HTERT RPE-1 (cell line): ENCODE data around the gene PRR14L.
"Not testable (repeated sequence)": the region's sequence is repeated elsewhere in the genome, so short reads cannot be mapped to it uniquely, and the experiment has no call there.

Experiments
- in situ Hi-C: fragments of 300-500 bp; cut with MboI; formaldehyde crosslinking; loops from 4 replicates; pipeline ENCODE4 v1.14.3; 2020; ENCODE audit warnings: low sequenced_read_pairs

PRR14L gene

DNA sequence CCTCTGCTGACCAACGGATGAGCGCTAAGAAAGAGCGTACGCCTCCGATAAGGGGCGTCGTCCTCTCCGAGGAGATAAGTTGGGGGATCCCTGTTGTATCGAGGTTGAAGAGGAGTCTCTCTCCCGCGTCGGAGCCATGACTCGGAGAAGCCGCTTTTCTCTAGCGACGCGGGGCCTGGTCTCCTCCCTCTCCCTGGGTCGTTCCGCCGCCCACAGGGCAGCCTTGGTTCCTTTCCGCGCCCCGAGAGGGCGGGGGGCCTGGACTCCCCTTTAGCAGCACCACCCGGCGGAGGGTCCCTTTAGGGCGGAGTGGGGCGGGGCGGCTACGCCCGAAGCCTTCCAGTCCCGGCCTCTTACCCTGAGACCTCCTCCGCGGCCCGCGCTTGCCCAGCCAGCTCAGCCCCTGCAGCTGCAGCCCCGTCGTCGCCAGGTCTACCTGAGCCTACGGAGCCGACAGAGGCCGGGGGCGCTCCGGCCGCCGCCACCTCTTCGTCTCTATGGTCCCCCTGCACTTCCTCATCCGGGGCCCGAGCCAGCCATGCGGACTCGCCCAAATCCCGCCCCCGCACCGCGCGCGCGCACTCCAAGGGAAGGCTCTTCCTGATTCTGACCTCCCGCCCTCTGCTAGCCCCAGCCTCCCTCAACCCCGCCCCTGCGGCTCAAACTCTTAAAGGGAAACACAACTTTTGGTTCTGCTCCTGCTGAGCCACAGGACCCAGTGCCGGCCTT is at the start of gene PRR14L:
Gene PRR14L, minus strand, starts transcription at position 497 of the 729 bp plus-strand sequence. CDS start 11,272 bp downstream, outside the sequence.
- in situ Hi-C loops = no loop called here

DNA sequence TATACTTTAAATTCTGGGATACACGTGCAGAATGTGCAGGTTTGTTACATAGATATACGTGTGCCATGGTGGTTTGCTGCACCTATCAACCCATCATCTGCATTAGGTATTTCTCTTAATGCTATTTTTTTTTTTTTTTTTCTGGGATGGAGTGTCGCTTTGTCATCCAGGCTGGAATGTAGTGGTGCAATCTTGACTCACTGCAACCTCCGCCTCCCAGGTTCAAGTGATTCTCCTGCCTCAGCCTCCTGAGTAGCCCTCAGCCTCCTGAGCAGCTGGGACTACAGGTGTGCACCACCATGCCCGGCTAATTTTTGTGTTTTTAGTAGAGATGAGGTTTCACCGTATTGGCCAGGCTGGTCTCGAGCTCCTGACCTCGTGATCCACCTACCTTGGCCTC is 49.4 kb upstream of the PRR14L start:
- in situ Hi-C loops = not testable (repeated sequence)

DNA sequence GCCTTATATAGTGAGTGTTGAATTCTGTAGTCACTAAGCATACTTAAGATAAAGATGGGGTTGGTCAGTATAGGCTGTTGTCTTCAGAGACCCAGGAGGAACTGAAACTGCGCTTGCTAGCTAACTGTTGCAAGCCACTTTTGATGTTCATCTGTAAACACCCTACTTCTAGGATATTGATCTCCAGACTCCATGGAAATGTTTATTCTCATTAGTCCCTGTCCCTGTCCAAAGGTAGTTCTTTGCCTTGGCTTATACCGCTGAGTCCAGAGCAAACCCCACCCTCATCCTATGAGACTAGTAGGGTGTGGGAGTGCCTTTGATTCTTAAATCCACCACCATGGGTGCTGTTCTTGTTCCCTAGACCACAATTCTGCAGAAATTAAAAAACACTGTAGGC is 40.3 kb upstream of the PRR14L start:
- in situ Hi-C loops = no loop called here

DNA sequence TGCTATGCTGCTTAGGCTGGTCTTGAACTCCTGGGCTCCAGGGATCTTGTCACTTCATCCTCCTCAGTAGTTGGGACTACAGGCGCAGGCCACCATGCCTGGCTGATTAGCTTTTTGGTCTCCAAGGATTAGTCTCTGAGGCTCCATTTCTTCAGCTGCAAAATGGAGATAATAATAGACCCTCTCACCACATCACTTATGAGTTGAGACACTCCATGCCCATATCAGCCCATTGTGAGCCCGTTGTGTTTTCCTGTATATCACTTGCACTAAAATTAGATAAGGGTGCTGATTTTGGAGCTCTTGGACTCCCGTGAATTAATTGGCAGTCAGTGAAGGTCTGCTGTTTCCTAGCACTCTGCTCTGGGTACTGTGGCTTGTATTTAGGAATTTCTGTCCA is 39.9 kb upstream of the PRR14L start:
- in situ Hi-C loops = no loop called here

DNA sequence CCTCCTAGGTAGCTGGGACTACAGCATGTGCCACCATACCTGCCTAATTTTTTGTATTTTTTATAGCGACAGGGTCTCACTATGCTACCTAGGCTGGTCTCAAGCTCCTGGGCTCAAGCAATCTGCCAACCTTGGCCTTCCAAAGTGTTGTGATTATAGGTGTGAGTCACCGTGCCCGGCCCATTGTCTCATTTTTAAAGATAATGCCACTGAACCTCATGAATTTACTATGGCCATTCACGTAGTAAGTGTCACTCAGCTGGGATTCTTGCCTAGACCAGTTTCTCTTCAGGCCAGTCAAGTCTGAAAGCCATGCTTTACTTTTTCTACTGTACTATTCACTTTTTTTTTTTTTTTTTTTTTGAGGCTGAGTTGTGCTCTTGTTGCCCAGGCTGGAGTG is 26.3 kb upstream of the PRR14L start:
- in situ Hi-C loops = no loop called here

DNA sequence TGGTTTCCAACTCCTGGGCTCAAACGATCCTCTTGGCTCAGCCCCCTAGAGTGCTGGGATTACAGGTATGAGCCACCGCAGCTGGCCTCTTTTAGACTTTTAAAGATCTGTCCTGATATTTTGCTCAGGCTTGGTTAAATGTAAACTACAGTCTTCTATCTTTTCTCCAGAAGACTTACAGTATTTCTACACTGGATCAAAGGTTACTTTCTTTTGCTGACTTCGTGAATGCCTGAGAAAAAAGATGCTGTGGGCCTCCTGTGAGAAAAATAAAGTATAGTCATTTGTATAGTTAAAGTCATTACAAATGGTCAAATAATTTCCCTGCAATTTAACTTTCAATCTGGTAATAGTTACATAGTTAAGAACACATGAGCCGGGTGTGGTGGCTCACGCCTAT is 23.5 kb upstream of the PRR14L start:
- in situ Hi-C loops = no loop called here

DNA sequence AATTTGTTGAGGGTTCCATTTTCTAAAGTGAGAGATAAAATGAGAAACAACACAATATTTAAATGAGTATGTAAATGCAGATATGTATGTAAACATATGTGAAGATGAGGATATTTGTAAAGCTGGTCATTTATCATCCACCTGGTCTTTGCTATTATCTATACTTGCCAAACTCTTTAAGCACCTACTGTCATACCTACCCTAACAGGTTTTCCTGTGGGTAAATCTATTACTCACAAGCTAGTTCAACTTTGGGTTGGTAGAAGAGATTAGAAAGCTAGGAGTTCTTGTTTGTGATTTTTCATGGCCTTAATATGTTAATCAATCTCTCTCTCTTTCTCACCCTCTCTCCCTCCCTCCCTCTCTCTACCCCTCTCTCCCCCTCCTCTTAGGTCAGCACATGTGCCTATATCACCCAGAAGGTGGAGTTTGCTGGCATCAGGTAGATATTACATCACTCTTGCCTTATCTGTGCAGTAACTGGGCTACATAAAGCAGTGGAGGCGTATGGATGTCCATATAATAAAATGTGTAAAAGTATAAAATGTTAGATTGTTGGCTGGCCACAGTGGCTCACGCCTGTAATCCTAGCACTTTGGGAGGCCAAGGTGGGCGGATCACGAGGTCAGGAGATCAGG is 18.6 kb upstream of the PRR14L start:
- in situ Hi-C loops = no loop called here

DNA sequence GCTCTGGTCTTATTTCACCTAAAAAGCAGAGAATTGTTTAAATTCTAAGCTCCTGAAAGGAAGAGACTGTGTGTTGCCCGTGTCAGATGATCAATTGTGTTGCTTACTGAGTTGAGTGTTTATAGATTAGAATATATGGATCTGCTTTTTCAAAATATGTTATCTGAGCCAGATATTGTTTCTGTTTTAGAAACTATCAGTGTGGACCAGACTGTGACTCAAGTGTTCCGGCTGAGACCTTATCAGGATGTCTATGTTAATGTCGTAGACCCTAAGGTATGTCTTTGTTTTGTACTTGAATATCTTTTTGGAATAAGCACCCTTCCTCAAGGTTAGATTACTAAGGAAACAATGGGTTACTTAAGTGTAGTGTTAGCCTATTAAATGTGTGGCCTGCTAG is 14.9 kb upstream of the PRR14L start:
- in situ Hi-C loops = no loop called here

DNA sequence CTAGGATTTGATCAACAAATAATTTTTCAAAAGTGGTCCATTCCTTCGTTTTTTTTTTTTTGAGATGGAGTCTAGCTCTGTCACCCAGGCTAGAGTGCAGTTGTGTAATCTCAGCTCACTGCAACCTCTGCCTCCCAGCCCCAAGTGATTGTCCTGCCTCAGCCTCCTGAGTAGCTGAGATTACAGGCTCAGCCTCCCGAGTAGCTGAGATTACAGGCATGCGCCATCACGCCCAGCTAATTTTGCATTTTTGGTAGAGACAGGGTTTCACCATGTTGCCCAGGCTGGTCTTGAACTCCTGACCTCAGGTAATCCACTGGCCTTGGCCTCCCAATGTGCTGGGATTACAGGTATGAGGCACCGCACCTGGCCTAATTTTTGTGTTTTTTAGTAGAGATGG is 8.9 kb upstream of the PRR14L start:
- in situ Hi-C loops = not testable (repeated sequence)

DNA sequence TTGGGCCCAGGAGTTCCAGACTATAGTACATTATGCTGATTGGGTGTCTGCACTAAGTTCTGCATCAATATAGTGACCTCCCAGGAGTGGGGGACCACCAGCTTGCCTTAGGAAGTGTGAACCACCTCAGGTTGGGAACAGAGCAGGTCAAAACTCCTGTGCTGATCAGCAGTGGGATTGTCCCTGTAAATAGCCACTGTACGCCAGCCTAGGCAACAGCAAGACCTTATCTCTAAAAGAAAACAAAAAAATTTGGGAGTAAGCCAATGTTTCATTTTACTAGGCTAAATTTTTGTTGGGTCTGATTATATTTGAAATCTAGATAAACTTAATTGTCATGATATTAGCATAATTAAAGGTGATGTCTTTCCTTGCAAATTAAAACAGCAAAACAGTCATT is 7.3 kb upstream of the PRR14L start:
- in situ Hi-C loops = no loop called here

DNA sequence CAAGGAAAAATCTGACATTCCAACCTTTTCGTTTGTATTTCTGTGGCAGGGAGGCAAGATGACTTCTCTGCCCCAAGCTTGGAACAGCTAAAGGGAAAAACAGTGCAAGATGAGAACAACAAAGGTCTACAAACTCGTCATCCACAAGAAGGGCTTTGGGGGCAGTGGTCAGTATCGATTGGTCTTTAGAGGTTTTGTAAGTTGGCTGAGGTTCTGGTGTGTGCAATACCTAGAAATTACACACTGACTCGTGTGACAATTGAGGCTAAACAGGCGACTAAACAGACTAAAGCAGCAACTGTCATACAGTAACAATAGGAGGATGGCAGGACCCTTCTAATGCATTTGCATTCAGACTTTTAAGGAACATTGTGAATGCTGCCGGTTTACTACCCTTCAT is 4.9 kb upstream of the PRR14L start:
- in situ Hi-C loops = no loop called here

DNA sequence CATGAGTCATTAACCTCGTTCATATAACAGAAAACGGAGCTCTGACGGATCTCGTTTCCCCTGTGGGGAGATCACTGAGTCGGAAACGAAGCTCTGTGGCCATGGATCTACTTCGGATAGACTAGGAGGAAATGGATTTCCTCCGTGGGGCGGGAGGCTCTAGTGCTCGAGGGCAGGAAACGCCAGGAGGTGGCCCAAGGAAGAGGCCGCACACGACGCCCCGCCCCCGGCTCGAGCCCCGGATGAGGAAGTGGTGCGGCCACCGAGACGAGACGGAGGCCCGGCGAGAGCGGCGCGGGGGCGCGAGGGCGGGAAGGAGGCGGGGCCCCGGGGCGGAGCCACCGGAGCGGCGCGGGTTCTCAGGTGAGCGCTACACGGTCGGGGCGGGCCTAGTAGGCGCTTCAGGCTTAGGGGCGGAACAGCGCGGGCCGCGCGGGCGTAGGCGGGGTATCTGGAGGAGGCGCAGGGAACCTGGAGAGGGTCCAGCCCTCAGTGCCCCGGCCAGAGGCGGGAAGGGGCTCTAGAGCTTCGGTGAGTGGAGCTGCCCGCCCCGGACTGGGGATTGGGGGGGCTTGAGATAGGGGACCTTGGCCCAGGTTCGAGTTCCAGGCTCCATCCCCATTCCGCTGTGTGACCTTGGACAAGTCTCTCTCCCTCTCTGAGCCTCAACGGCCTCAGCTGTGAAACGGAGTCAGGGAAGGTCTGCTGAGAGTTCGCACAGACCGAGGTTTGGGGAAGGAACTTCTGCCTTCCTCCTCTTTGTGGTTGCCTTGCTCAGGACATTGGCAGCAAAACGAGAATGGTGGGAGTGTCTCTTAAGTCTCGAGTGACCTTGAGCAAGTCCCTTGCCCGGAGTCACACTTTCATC is 3.9 kb upstream of the PRR14L start, which contains the start of gene DEPDC5:
Gene DEPDC5, plus strand, starts transcription at position 386 of the 868 bp plus-strand sequence. CDS start 903 bp downstream, outside the sequence.
- in situ Hi-C loops = no loop called here

DNA sequence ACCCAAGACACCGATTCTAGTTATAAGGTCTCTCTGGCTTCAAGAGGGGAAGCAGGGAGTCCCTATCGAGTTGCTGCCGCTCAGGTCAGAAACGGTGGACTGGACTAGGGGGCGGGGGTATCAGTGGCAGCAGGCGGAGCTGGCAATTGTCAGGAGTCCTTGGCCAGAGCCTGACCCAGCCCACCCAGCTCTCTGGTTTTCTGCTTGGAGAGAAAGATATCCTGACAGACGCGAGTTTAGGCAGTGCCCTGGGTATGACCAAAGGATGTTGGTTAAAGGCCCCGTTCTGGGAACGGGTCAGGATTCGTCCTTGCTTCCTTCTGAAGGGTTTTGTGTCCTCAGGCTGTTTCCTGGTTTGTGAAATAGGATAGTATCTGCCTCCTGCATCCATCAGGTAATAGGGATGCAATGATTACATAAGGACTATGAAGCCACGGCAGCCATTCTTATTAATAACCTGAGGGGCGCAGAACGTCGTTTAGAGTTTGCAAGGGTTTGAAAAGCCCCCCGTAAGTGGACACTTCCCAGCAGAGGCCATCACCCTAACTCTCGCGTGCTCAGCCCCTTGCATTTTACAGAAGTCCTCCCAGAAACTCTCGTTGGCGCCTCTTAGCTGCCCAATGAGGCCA is 3.2 kb upstream of the PRR14L start:
- in situ Hi-C loops = no loop called here

DNA sequence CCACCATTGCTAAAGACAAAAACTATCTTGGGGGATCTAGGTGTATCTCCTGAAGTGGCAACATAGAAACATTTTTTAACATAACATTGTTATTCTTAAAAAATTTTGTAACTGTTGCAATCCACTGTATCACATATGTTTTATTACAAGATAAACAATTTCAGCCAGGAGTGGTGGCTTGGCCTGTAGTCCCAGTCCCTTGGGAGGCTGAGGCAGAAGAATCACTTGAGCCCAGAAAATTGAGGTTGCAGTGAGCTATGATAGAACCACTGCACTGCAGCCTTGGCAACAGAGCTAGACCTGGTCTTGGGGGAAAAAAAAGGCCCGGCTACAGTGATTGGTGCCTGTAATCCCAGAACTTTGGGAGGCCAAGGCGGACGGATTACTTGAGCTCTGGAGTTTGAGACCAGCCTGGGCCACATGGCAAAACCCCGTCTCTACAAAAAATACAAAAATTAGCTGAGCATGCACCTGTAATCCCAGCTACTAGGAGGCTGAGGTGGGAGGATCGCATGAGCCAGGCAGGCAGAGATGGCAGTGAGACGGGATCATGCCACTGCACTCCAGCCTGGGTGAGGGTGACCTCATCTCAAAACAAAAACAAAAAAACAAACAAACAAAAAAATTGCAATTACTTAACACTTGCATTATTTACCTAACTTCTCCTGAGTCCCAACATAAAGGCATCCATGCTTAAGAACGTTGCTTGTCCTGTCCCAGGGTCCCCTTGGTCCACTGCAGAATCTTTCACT is 2.3 kb upstream of the PRR14L start:
- in situ Hi-C loops = no loop called here

DNA sequence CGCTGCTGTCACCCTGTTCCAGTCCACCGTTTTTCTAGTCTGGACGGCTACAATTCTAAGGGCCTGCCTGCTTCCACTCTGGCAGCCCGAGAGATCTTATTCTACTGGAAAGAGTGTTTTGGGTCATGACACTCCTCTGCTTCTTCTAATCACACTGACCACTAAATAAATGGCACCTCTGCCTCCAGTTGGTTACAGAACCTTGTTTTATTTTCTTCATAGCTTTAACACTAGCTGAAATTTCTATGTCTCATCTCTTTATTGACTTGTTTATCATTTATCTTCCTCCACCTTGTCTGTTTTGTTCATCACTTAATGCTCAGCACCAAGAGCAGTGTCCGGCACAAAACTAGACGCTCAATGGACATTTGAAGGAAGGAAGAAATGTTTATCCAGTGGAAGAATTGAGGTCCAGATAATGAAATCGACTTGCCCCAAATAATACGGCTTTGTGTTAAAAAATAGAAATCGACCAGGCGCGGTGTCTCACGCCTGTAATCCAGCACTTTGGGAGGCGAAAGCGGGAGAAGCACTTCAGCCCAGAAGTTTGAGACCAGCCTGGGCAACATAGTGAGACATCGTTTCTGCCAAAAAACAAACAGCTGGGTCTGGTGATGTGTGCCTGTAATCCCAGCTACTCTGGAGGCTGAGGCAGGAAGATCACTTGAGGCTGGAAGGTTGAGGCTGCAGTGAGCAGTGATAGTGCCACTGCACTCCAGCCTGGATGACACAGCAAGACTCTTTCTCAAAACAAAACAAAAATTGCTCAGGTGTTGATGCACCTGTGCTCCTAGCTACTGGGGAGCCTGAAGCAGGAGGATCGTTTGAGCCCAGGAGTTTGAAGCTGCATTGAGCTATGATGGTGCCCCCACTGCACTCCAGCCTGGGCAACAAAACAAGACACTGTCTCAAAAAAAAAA is 693 bp upstream of the PRR14L start:
- in situ Hi-C loops = no loop called here

DNA sequence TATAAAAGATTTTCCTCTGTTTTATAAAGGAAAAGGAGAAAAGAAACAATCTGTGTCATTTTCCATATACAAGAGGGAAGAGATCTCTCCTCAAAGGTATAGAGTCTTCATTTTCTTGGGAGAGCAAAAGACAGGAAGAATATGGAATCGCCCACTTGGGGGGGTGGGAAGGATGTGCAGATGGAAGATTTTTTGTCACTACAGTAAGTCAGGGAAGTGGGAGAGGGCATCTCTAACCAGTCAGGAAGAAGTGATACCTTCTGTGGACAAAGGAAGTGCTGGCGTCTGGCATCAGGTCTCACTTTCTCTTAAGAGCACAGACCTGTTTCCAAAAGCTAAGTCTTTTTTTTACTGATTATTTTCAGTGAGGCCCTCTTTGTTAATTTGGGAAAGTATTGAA is 1.4 kb downstream of the PRR14L start:
- in situ Hi-C loops = no loop called here

DNA sequence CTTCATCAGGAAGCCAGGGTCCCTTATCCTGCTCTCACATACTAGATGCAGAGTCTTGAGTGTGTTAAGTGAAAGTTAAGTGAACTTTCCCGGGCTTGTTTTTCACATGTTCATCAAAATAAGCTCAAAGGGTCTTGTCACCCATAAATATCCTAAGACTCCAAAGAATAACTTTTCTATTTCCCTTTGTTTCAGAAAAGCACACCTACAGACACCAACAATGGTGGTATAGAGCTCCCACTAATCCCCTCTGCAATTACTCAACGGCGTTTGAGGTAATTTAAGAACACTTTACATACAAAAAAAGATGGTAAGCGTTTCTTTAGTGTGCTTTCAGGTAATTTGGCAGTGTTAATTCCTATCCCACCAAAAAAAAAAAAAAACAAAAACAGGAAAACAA is 2.5 kb downstream of the PRR14L start:
- in situ Hi-C loops = no loop called here

DNA sequence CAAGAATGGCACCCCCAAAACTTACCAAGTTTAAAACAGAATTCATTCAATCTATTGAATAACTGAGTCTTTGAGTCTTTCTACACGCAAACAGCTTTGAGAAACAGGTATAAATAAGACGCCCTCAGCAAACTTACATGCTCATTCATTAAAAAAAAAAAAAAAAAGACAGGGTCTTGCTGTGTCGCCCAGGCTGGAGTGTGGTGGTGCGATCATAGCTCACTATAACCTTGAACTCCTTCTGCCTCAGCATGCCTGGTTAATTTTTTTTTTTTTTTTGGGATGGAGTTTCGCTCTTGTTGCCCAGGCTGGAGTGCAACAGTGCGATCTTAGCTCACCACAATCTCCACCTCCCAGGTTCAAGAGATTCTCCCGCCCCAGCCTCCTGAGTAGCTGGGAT is 6.1 kb downstream of the PRR14L start:
- in situ Hi-C loops = no loop called here

DNA sequence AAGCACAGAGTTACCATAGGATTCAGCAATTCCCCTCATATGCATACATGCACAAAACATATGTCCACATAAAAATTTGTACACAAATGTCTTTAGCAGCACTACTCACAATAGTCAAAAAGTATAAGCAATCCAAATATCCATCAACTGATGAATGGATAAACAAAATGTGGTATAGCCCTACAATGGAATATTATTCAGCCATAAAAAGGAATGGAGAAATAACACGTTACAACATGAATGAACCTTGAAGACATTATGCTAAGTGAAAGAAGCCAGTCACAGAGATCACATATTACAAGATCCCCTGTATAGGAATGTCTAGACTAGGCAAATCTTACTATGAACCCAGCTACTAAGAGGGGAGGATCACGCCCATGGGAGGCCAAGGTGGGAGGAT is 7.2 kb downstream of the PRR14L start:
- in situ Hi-C loops = no loop called here
